Thymus (tissue), 11 donors: ENCODE measurements around the gene TEX2. TPM values are rescaled to one million over a fixed set of nuclear protein-coding genes. Genes with fewer than 3 reads are reported as not detected.

Experiments
- DNase-seq, 9 donors: peaks; one replicate each; pipeline ENCODE4 v3.0.0-alpha.2; 2013; ENCODE audit warnings: low spot score in 9 of 9, low read depth in 6 of 9, missing footprints in 1 of 9
- H3K27ac ChIP-seq, 2 donors: one replicate each; pipeline ENCODE4 v1.5.1; 2013; ENCODE audit warnings: control low read depth in 1 of 2, low read depth in 1 of 2, low read length in 1 of 2, mild to moderate bottlenecking in 1 of 2, moderate library complexity in 1 of 2
- H3K27me3 ChIP-seq, 2 donors: one replicate each; pipeline ENCODE4 v1.5.1; 2013; ENCODE audit warnings: low read length in 1 of 2; ENCODE audit not compliant: control insufficient read depth in 2 of 2, insufficient read depth in 1 of 2
- H3K36me3 ChIP-seq, 2 donors: one replicate each; pipeline ENCODE4 v1.5.1; 2013; ENCODE audit warnings: low read length in 1 of 2, mild to moderate bottlenecking in 1 of 2, moderate library complexity in 1 of 2; ENCODE audit not compliant: control insufficient read depth in 2 of 2, insufficient read depth in 2 of 2
- H3K4me1 ChIP-seq, 2 donors: one replicate each; pipeline ENCODE4 v1.5.1; 2013; ENCODE audit warnings: low read length in 2 of 2; ENCODE audit not compliant: control insufficient read depth in 2 of 2, insufficient read depth in 2 of 2
- H3K4me3 ChIP-seq, 2 donors: one replicate each; pipeline ENCODE4 v1.5.1; 2013; ENCODE audit warnings: low read length in 2 of 2, control low read depth in 1 of 2, mild to moderate bottlenecking in 1 of 2
- H3K9me3 ChIP-seq, 2 donors: one replicate each; pipeline ENCODE4 v1.5.1; 2013; ENCODE audit warnings: low read length in 1 of 2, mild to moderate bottlenecking in 1 of 2; ENCODE audit not compliant: control insufficient read depth in 2 of 2, insufficient read depth in 1 of 2
- WGBS: extraction: QIAGEN DNeasy Blood & Tissue Kit; methylation state at CpG from one replicate; pipeline ENCODE4 v1.1.7; 2013; 5-methylcytosine and 5-hydroxymethylcytosine counted together
- polyA plus RNA-seq: library from polyadenylated mRNA; stranded (reverse); fragments of 200-250 nt; gene quantifications from one replicate; pipeline ENCODE4 v1.2.3, GENCODE V29; 2013
- total RNA-seq: library from RNA; stranded (reverse); fragments of 120-200 nt; gene quantifications from one replicate; pipeline ENCODE4 v1.2.4, GENCODE V29; 2013
- donor health status: healthy.

Gene TEX2
- total and polyA plus RNA-seq, 2 donors, result 8.0 to 8.7 TPM

- H3K4me3 ChIP-seq, result no peak overlapping the region
- H3K27ac ChIP-seq, result no peak overlapping the region
- no peaks in the 10 kb centered on the region for H3K9me3 ChIP-seq
- 96% methylated on average over 6 of the region's 6 CpGs for WGBS
- no peaks in the 10 kb centered on the region for H3K36me3 ChIP-seq
- DNase-seq, result no peak
- no peaks in the 10 kb centered on the region for H3K4me1 ChIP-seq
- H3K27me3 ChIP-seq, result no peaks in the 10 kb centered on the region
These were observed 123.5 kb downstream of the TEX2 start for GRCh38 chr17:64139542-64139941.

- Histone ChIP-seq H3K36me3 (no peaks in the 10 kb centered on the region), H3K4me1 (no peaks in the 10 kb centered on the region), H3K4me3 (no peak overlapping the region), H3K27me3 (no peaks in the 10 kb centered on the region), H3K27ac (no peak overlapping the region), H3K9me3 (no peaks in the 10 kb centered on the region)
- no peak for DNase-seq
- 52% methylated on average over 2 of the region's 2 CpGs for WGBS
These were observed 124.6 kb downstream of the TEX2 start for GRCh38 chr17:64138441-64138840.

- Histone ChIP-seq H3K4me3 (no peak overlapping the region), H3K27ac (no peak overlapping the region), H3K36me3 (no peaks in the 10 kb centered on the region), H3K27me3 (no peaks in the 10 kb centered on the region), H3K9me3 (no peaks in the 10 kb centered on the region), H3K4me1 (peaks cover 8 to 19% of the 10 kb centered on the region in 2 donors)
- 78% methylated on average over 6 of the region's 6 CpGs for WGBS
- DNase-seq, result no peak
These were observed 128.1 kb downstream of the TEX2 start for GRCh38 chr17:64135000-64135399.

GRCh38 chr17:64134216-64134970, 128.7 kb downstream of the TEX2 start:
- no peak overlapping the region for H3K4me3 ChIP-seq
- DNase-seq, result no peak
- no peak overlapping the region for H3K27ac ChIP-seq
- H3K36me3 ChIP-seq, result no peaks in the 10 kb centered on the region
- 97% methylated on average over 6 of the region's 6 CpGs for WGBS
- no peaks in the 10 kb centered on the region for H3K9me3 ChIP-seq
- H3K4me1 ChIP-seq, result peaks cover 8 to 19% of the 10 kb centered on the region in 2 donors
- no peaks in the 10 kb centered on the region for H3K27me3 ChIP-seq

- Histone ChIP-seq H3K36me3 (no peaks in the 10 kb centered on the region), H3K9me3 (no peaks in the 10 kb centered on the region), H3K27ac (no peak overlapping the region), H3K27me3 (no peaks in the 10 kb centered on the region), H3K4me3 (no peak overlapping the region), H3K4me1 (peaks cover 13 to 24% of the 10 kb centered on the region in 2 donors)
- DNase-seq, result peak in 4 of 9 donors; percentile 50 to 82 (median 58)
- 48% methylated on average over 8 of the region's 8 CpGs for WGBS
These were observed 129.4 kb downstream of the TEX2 start for GRCh38 chr17:64133546-64134215.

- Histone ChIP-seq H3K9me3 (no peaks in the 10 kb centered on the region), H3K4me1 (peaks cover 16 to 25% of the 10 kb centered on the region in 2 donors)
- peak in 1 of 9 donors; percentile 30 for DNase-seq
These were observed 131.3 kb downstream of the TEX2 start for GRCh38 chr17:64131606-64132270.

GRCh38 chr17:64130559-64131001, 132.5 kb downstream of the TEX2 start:
- peak overlapping the region; percentile 49 to 77 for H3K4me3 ChIP-seq
- no peaks in the 10 kb centered on the region for H3K36me3 ChIP-seq
- no peaks in the 10 kb centered on the region for H3K9me3 ChIP-seq
- no peak for DNase-seq
- H3K4me1 ChIP-seq, result peaks cover 16 to 25% of the 10 kb centered on the region in 2 donors
- WGBS, result 14% methylated on average over 24 of the region's 24 CpGs
- peak overlapping the region; percentile 93 to 95 for H3K27ac ChIP-seq
- H3K27me3 ChIP-seq, result no peaks in the 10 kb centered on the region

More at GRCh38 chr17:64131606-64132270, 131.3 kb downstream of the TEX2 start:
- Histone ChIP-seq H3K27ac (peak overlapping the region in 1 of 2 donors; percentile 22), H3K27me3 (no peaks in the 10 kb centered on the region), H3K36me3 (no peaks in the 10 kb centered on the region), H3K4me3 (no peak overlapping the region)
- 94% methylated on average over 5 of the region's 5 CpGs for WGBS

- peak within 1 kb of the TSS; percentile 93 to 95 for H3K27ac ChIP-seq
- no peaks in the 10 kb centered on the region for H3K36me3 ChIP-seq
- under 1% methylated on average over 96 of the region's 98 CpGs for WGBS
- H3K27me3 ChIP-seq, result no peaks in the 10 kb centered on the region
- peaks cover 16 to 25% of the 10 kb centered on the region in 2 donors for H3K4me1 ChIP-seq
- H3K4me3 ChIP-seq, result peak within 1 kb of the TSS; percentile 58 to 77
- DNase-seq, result peak in 7 of 9 donors; percentile 81 to 92 (median 87)
- no peaks in the 10 kb centered on the region for H3K9me3 ChIP-seq
These were observed 133.1 kb downstream of the TEX2 start, which contains the start of gene ERN1 for GRCh38 chr17:64129765-64130558. TSS of gene ERN1 (minus strand) at chr17:64130144. CDS start at chr17:64130029, 115 bp downstream.
